HG03521 (cell line): Measurements from ENCODE around the gene TRIM3.

Experiments
- ATAC-seq: cut with Tn5 transposase; IDR thresholded peaks from one replicate; pipeline ENCODE4 v1.9.1; 2021; ENCODE audit warnings: mild to moderate bottlenecking, moderate library complexity; ENCODE audit not compliant: unreplicated experiment

The TRIM3 gene

DNA sequence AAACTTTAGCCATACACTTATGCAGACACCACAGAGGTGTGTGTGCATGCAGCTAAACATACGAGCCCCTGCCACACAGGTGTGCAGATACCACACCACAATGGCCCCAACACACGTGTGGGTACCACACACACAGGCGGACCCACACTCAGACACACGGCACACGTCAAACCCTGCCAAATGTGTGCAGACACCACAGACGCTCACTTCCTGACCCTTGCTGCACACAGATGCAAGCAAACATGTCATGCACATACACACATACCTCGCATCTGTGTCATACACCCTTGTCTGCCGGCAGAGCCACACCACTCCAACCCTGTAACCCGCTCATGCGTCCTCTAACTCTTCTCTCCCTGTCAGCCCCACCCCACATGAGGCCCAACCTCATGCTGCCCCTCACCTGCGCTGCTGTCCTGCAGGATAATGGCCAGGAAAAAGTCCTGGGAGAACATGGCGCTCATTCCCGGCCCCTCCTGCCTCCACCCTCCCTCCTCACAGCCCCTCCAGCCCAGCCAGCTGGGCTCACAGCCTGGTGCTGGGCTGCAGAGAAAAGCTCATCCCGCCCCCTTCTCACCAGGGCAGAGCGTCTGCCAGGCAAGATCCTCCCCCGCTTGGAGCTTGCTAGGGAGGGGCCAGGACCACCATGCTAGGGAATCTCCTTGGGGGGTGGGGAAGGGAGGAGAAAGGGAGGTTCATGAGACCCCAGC lies 69.2 kb downstream of the TRIM3 start:
- no peak for ATAC-seq

DNA sequence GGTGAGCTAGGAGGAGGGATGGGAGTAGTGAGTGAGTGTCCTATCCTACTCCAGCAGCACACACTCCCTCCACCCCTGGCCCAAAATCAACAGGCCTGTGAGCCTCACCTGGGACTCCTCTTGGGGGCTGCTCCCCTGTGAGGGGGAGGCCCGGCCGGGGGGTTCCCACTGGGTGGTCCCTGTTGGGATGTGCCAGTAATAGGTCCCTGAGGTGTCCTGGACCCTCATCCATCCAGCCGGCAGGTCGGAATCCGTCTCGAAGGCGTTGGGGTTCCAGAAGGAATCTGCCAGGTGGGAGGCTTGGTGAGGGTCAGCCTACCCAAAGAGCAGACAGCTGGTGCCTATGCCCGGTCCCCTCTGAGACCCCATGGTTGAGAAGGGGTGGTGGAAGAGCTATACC lies 70.2 kb downstream of the TRIM3 start:
- ATAC-seq: no peak

DNA sequence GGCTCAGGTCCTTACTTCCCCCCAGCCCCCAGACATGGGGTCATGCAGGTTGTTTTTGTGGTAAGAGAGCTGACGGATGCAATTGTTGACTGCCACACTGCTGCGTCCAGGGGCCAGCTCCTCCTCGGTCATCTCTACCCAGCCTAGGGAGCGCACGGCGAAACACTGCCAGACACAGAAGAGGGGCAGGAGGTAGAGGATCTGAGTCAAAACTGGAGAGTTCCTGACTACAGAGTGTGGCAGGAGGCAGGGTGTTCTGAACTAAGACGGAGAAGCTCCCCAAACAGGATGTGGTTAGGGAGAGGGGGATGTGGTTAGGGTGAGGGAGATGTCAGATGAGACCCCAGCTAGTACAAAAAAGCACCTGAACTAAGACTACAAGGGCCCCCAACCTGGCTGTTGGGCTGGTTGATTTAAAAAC lies 71.2 kb downstream of the TRIM3 start:
- ATAC-seq: peak; percentile 72

DNA sequence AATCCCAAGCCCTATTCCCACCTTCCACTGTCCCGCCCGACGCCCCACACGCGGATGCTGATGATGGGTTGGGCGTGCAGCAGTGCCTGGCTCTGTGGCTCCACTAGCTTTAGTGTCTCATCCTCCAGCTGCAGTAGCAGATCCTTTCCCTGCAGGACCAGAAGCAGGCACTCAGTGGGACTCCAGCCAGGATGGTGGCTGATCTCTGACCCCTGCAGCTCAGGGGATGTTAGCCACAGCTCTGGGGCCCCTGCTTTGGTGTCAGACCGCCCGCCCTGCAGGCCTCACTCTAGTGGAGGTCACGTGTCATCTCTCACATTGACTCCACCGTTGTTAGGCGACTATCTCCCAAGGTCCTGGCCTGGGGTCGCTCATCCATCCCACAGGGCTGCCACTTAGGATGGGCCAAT lies 71.7 kb downstream of the TRIM3 start:
- ATAC-seq: peak; percentile 39

DNA sequence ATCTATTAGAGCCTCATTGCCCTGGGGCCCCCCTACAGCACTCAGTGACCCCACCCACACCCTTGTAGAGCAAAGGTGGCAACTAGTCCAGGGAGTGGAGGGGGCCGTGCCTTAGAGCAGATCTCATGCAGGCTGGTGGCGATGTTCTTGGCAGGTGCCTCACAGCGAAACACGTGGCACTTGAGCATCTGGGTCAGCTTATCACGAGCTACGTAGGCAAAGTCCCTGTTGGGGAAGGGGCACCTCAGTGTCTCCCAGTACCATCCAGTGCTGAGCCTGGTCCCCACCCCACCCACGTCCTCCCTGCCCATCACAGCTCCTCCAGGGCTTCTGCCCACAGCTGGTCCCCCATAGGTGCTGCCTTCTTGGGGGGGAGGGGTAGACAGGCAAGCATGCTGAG lies 72.3 kb downstream of the TRIM3 start:
- ATAC-seq: no peak

DNA sequence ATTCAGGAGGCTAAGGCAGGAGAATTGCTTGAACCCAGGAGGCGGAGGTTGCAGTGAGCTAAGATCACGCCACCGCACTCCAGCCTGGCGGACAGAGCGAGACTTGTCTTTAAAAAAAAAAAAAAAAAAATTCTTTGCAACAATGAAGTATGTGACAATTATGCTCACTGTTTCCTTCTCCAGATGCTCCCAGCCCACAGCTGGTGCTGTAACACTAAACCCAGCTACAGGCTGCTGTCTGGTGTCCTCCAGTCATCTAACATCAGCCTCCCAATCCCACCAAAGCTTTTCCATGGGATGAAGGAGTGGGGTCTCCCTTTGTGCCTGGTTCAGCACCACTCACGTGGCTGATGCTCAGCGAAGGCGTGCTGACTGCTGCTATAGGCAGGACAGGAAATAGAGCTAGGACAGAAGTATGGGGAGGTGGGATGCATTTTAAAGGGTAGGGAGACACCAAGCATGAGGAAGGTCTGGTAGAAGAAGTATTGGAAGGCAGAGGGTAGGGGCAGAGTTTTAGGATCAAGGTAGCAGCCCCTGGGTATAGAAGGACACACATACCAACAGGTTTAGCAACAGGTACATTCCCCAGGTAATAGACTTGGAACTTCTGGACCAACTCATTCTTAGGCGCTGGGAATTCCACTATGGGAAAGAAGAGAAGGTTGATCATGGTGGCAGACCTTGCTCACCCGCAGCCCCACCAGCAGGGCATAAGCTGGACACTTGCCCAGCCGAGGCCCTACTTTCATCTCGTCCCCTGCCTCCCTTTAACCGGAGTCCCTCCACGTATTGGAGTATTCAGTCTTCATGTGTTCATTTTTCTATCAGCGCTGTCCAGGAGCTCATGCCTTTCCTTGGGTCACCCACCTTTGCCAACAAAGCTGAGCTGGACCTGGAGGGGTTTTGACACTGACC lies 73.1 kb downstream of the TRIM3 start:
- no peak for ATAC-seq
